HepG2 (cell line): ENCODE measurements around the gene SDR42E2. TPM values are rescaled to one million over a fixed set of nuclear protein-coding genes. Genes with fewer than 3 reads are reported as not detected.

Experiments used
- ATAC-seq: fragments of 200-7000 bp; cut with Tn5 transposase; 3 replicates; pipeline ENCODE4 v1.9.1; 2020; ENCODE audit warnings: mild to moderate bottlenecking, moderate library complexity
- BruUV-seq: library from RNA; stranded (reverse); fragments of 400-500 nt; replicated peaks from 2 replicates; lab custom pipeline; 2021; lab: Mats Ljungman, UMichigan
- CTCF ChIA-PET: fragments of 300-600 bp; formaldehyde crosslinking; extraction: SDS; loops from one replicate; lab custom pipeline; 2021; ENCODE audit warnings: low total read pairs, inconsistent platforms, low intra/inter-chr PET ratio; lab: Yijun Ruan, JAX
- POLR2A ChIA-PET: fragments of 350-600 bp; sonication (Branson Sonifier 250); formaldehyde crosslinking; loops from one replicate; lab custom pipeline; 2020; ENCODE audit warnings: antibody characterized with exemption, inconsistent platforms; lab: Yijun Ruan, JAX
- DNase-seq: peaks from one replicate; pipeline ENCODE4 v3.0.0-alpha.2; 2015; ENCODE audit warnings: low spot score
- FAIRE-seq: peaks from 3 replicates; lab custom pipeline; 2011; peaks lifted over from hg19 to GRCh38; lab: Jason Lieb, UNC
- H2AFZ ChIP-seq: one replicate; pipeline ENCODE4 v1.6.1; 2011; ENCODE audit warnings: low read length, inconsistent platforms
- H3K27ac ChIP-seq: fragments of 300-600 bp; 3 replicates; pipeline ENCODE4 v1.8.0; 2011; ENCODE audit warnings: mixed run types, mild to moderate bottlenecking, mixed read lengths, low read length, inconsistent platforms; ENCODE audit not compliant: insufficient read depth; ENCODE audit errors: extremely low read length
- H3K27me3 ChIP-seq, 2 experiments: fragments of 200-600 bp in 1 of 2; 2 replicates in 1 of 2; 3 replicates in 1 of 2; pipeline versions ENCODE4 v1.6.0 to v1.8.0; 2011; ENCODE audit warnings: low read length in 2 of 2, mild to moderate bottlenecking in 2 of 2, moderate library complexity in 2 of 2, inconsistent platforms in 1 of 2; ENCODE audit not compliant: insufficient read depth in 2 of 2, control insufficient read depth in 1 of 2
- H3K36me3 ChIP-seq, 2 experiments: fragments of 200-600 bp in 1 of 2; replicated peaks in 1 of 2; 2 replicates in 1 of 2; 3 replicates in 1 of 2; pipeline versions ENCODE4 v1.5.1 to v1.8.0; 2011; ENCODE audit warnings: low read length in 2 of 2, inconsistent platforms in 1 of 2; ENCODE audit not compliant: insufficient read depth in 2 of 2, control insufficient read depth in 1 of 2
- H3K4me1 ChIP-seq: 2 replicates; pipeline ENCODE4 v1.5.1; 2012; ENCODE audit warnings: low read length, inconsistent platforms; ENCODE audit not compliant: insufficient read depth
- H3K4me2 ChIP-seq: 2 replicates; pipeline ENCODE4 v1.6.0; 2011; ENCODE audit warnings: low read depth, low read length, inconsistent platforms
- H3K4me3 ChIP-seq, 3 experiments: fragments of 200-600 bp in 1 of 3; sonication (generic), shearing (Covaris generic) in 1 of 3; replicated peaks in 1 of 3; 2 replicates each; pipeline ENCODE4 v1.5.1; 2011 to 2016; ENCODE audit warnings: low read length in 3 of 3, inconsistent platforms in 2 of 3, low read depth in 2 of 3, mild to moderate bottlenecking in 2 of 3, control low read depth in 1 of 3, mixed read lengths in 1 of 3; ENCODE audit not compliant: insufficient read depth in 1 of 3
- H3K79me2 ChIP-seq: one replicate; pipeline ENCODE4 v1.6.1; 2011; ENCODE audit warnings: low read length, inconsistent platforms; ENCODE audit not compliant: insufficient read depth
- H3K9ac ChIP-seq: 2 replicates; pipeline ENCODE4 v1.6.0; 2011; ENCODE audit warnings: mild to moderate bottlenecking, low read depth, low read length, inconsistent platforms; ENCODE audit not compliant: insufficient read depth
- H3K9me3 ChIP-seq: 2 replicates; pipeline ENCODE4 v1.5.1; 2012; ENCODE audit warnings: mild to moderate bottlenecking, low read length
- H4K20me1 ChIP-seq: 2 replicates; pipeline ENCODE4 v1.6.0; 2011; ENCODE audit warnings: inconsistent platforms, mild to moderate bottlenecking, low read length, moderate library complexity; ENCODE audit not compliant: insufficient read depth
- CHD4 ChIP-seq: fragments of 200-600 bp; sonication (generic); IDR thresholded peaks from 2 replicates; pipeline ENCODE4 v1.7.0; 2017; ENCODE audit warnings: mild to moderate bottlenecking, low read length, borderline replicate concordance
- ELF1 ChIP-seq: sonication (generic); formaldehyde crosslinking; IDR thresholded peaks from 2 replicates; pipeline ENCODE4 v1.4.0; 2020; ENCODE audit warnings: missing genetic modification reagents
- POLR2AphosphoS2 ChIP-seq: IDR thresholded peaks from 2 replicates; pipeline ENCODE4 v1.6.1; 2011; ENCODE audit warnings: low read depth, low read length, improper control_type of control experiment
- RFX3 ChIP-seq: IDR thresholded peaks from 2 replicates; pipeline ENCODE4 v1.6.1; 2016; ENCODE audit warnings: missing biosample characterization, missing genetic modification reagents
- SOX6 ChIP-seq, 2 experiments: fragments of 450-650 bp in 1 of 2; sonication (generic) in 1 of 2; formaldehyde crosslinking in 1 of 2; IDR thresholded peaks; 2 replicates each; pipeline versions ENCODE4 v1.4.0 to v1.6.1; 2017 to 2020; ENCODE audit warnings: antibody characterized with exemption in 1 of 2, mild to moderate bottlenecking in 1 of 2, missing genetic modification reagents in 1 of 2
- TGIF2 ChIP-seq: IDR thresholded peaks from 2 replicates; pipeline ENCODE4 v1.6.1; 2016; ENCODE audit warnings: control low read depth, missing compliant biosample characterization
- YEATS2 ChIP-seq: sonication (generic); formaldehyde crosslinking; IDR thresholded peaks from 2 replicates; pipeline ENCODE4 v1.4.0; 2020; ENCODE audit warnings: missing genetic modification reagents, borderline replicate concordance
- ZNF124 ChIP-seq: sonication (generic); formaldehyde crosslinking; IDR thresholded peaks from 2 replicates; pipeline ENCODE4 v1.4.0; 2020; ENCODE audit warnings: missing genetic modification reagents
- ZNF225 ChIP-seq: sonication (generic); formaldehyde crosslinking; IDR thresholded peaks from 2 replicates; pipeline ENCODE4 v1.4.0; 2020; ENCODE audit warnings: mild to moderate bottlenecking, missing genetic modification reagents
- ZNF446 ChIP-seq: sonication (generic); formaldehyde crosslinking; IDR thresholded peaks from 2 replicates; pipeline ENCODE4 v1.5.0; 2020; ENCODE audit warnings: mild to moderate bottlenecking, missing genetic modification reagents
- ZNF607 ChIP-seq: sonication (generic); formaldehyde crosslinking; IDR thresholded peaks from 2 replicates; pipeline ENCODE4 v1.5.1; 2020; ENCODE audit warnings: missing genetic modification reagents, mild to moderate bottlenecking, borderline replicate concordance
- ZNF773 ChIP-seq: sonication (generic); formaldehyde crosslinking; IDR thresholded peaks from 2 replicates; pipeline ENCODE4 v1.4.0; 2020; ENCODE audit warnings: missing genetic modification reagents, borderline replicate concordance
- WGBS: methylation state at CpG from one replicate; pipeline ENCODE4 v1.1.6; 2017; ENCODE audit warnings: low lambda C conversion rate; 5-methylcytosine and 5-hydroxymethylcytosine counted together
- in situ Hi-C: cut with HindIII; loops from 2 replicates; pipeline ENCODE4 v1.10.0; 2017; ENCODE audit warnings: low pct_unique_long_range_greater_than_20kb; ENCODE audit not compliant: extremely low pct_ligation_motif_present
- intact Hi-C: fragments of 100-400 bp; cut with micrococcal nuclease; formaldehyde crosslinking; loops from one replicate; pipeline ENCODE4 v1.10.0; 2022; ENCODE audit not compliant: unreplicated experiment
- polyA plus RNA-seq, 8 experiments: library from polyadenylated mRNA; depleted of rRNA in 3 of 8; stranded (reverse) in 7 of 8; unstranded in 1 of 8; fragments of >200 nt; fragmentation: Illumina TruSeq in 4 of 8; extraction: Trizol in 4 of 8; gene quantifications; 2 replicates each; pipeline versions ENCODE4 v1.2.1 to v1.2.3, GENCODE V29; 2011 to 2016; ENCODE audit warnings: low read depth in 4 of 8, missing spikeins in 1 of 8, mixed read lengths in 1 of 8; ENCODE audit not compliant: insufficient read depth in 1 of 8
- total RNA-seq, 5 experiments: library from RNA; depleted of rRNA; stranded (reverse); fragments of >200 nt; fragmentation: Illumina TruSeq; extraction: Trizol; gene quantifications; 2 replicates each; pipeline ENCODE4 v1.2.3, GENCODE V29; 2016; ENCODE audit warnings: low read depth in 1 of 5
- TF ChIP-seq, protein P1 (sequence below): IDR thresholded peaks from 2 replicates; pipeline ENCODE4 v1.6.1; 2016; ENCODE audit warnings: low read depth
- TF ChIP-seq, protein P2 (sequence below): sonication (generic); formaldehyde crosslinking; IDR thresholded peaks from 2 replicates; pipeline ENCODE4 v1.5.0; 2020; ENCODE audit warnings: missing genetic modification reagents
- TF ChIP-seq, protein P3 (sequence below): fragments of 450-650 bp; IDR thresholded peaks from 2 replicates; pipeline ENCODE4 v1.6.1; 2017; ENCODE audit warnings: mild to moderate bottlenecking

Gene SDR42E2
- total and polyA plus RNA-seq, 2 of the 13 experiments (the other 11 are each of a cell fraction or from before 2014, with no cell fraction given) = 0.05 to 0.11 TPM

DNA sequence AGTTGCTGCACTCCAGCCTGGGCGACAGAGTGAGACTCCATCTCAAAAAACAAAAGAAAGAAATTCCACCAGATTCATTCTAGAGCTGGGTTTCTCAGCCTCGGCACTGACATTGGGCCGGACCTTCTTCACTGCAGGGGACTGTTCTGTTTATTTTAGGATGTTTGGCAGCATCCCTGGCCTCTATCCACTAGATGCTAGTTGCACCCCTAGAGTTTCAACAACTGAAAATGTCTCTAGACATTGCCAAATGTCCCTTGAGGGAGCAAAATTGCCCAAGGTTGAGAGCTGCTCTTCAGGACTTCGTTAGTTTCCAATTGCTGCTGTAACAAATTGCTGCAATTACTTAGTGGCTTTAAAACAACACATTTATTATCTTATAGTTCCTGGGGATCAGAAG lies 50.9 kb downstream of the SDR42E2 start:
- Histone ChIP-seq H3K4me1 (peaks cover 27% of the 10 kb centered on the region), H4K20me1 (0 out of 2 replicates have a peak, but pooled peaks cover 4% of the 10 kb centered on the region), H3K27me3 (no peaks in the 10 kb centered on the region), H3K9me3 (no peaks in the 10 kb centered on the region), H3K9ac (no peak overlapping the region), H3K36me3 (peaks cover 10 to 44% of the 10 kb centered on the region in 2 experiments), H3K79me2 (peaks cover 44% of the 10 kb centered on the region), H3K27ac (no peak overlapping the region), H3K4me2 (no peak overlapping the region), H3K4me3 (no peak overlapping the region), H2AFZ (no peak overlapping the region)
- DNase-seq (no peak), FAIRE-seq (no peak), ATAC-seq (no peak)
- TF ChIP-seq SOX6 (IDR thresholded peaks at IDR 0.05) (no peak), SOX6 (CRISPR knock-in tag; IDR thresholded peaks at IDR 0.05) (no peak), ZNF225 (CRISPR knock-in tag) (no peak), ZNF446 (no peak), CHD4 (no peak), YEATS2 (CRISPR knock-in tag) (no peak), ZNF773 (CRISPR knock-in tag) (no peak), ZNF607 (CRISPR knock-in tag) (no peak), POLR2AphosphoS2 (no peak), TGIF2 (CRISPR knock-in tag) (no peak), ZNF124 (no peak), RFX3 (CRISPR knock-in tag) (no peak), ELF1 (CRISPR knock-in tag) (no peak)
- TF ChIP-seq, protein P1, sequence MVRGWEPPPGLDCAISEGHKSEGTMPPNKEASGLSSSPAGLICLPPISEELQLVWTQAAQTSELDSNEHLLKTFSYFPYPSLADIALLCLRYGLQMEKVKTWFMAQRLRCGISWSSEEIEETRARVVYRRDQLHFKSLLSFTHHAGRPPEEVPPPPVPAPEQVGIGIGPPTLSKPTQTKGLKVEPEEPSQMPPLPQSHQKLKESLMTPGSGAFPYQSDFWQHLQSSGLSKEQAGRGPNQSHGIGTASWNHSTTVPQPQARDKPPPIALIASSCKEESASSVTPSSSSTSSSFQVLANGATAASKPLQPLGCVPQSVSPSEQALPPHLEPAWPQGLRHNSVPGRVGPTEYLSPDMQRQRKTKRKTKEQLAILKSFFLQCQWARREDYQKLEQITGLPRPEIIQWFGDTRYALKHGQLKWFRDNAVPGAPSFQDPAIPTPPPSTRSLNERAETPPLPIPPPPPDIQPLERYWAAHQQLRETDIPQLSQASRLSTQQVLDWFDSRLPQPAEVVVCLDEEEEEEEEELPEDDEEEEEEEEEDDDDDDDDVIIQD = no peak
- TF ChIP-seq, protein P2, sequence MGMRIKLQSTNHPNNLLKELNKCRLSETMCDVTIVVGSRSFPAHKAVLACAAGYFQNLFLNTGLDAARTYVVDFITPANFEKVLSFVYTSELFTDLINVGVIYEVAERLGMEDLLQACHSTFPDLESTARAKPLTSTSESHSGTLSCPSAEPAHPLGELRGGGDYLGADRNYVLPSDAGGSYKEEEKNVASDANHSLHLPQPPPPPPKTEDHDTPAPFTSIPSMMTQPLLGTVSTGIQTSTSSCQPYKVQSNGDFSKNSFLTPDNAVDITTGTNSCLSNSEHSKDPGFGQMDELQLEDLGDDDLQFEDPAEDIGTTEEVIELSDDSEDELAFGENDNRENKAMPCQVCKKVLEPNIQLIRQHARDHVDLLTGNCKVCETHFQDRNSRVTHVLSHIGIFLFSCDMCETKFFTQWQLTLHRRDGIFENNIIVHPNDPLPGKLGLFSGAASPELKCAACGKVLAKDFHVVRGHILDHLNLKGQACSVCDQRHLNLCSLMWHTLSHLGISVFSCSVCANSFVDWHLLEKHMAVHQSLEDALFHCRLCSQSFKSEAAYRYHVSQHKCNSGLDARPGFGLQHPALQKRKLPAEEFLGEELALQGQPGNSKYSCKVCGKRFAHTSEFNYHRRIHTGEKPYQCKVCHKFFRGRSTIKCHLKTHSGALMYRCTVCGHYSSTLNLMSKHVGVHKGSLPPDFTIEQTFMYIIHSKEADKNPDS (CRISPR knock-in tag) = no peak
- TF ChIP-seq, protein P3, sequence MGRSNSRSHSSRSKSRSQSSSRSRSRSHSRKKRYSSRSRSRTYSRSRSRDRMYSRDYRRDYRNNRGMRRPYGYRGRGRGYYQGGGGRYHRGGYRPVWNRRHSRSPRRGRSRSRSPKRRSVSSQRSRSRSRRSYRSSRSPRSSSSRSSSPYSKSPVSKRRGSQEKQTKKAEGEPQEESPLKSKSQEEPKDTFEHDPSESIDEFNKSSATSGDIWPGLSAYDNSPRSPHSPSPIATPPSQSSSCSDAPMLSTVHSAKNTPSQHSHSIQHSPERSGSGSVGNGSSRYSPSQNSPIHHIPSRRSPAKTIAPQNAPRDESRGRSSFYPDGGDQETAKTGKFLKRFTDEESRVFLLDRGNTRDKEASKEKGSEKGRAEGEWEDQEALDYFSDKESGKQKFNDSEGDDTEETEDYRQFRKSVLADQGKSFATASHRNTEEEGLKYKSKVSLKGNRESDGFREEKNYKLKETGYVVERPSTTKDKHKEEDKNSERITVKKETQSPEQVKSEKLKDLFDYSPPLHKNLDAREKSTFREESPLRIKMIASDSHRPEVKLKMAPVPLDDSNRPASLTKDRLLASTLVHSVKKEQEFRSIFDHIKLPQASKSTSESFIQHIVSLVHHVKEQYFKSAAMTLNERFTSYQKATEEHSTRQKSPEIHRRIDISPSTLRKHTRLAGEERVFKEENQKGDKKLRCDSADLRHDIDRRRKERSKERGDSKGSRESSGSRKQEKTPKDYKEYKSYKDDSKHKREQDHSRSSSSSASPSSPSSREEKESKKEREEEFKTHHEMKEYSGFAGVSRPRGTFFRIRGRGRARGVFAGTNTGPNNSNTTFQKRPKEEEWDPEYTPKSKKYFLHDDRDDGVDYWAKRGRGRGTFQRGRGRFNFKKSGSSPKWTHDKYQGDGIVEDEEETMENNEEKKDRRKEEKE = no peak
- intact Hi-C loops (no loop called here), in situ Hi-C loops (no loop called here)
- CTCF ChIA-PET = no interaction called here
- POLR2A ChIA-PET = no interaction called here
- BruUV-seq = no TSS peak
- 70% methylated on average over 4 of the region's 4 CpGs for WGBS
